Midbrain (tissue), 1 donor: ENCODE data around the gene SMIM30.
A peak's percentile ranks its signal among the peaks of the same experiment; 100 is the strongest.
"Not testable (repeated sequence)": the region's sequence is repeated elsewhere in the genome, so short reads cannot be mapped to it uniquely, and the experiment has no call there.

ENCODE experiments used
- DNase-seq: peaks from one replicate; lab custom pipeline; 2025; lab: John Stamatoyannopoulos, UW

Gene SMIM30

GRCh38 chr7:113118074-113118959 is at the start of gene SMIM30:
TSS of gene SMIM30 (minus strand) at chr7:113118554. CDS start at chr7:113117578, 976 bp downstream.
- peak; percentile 93 for DNase-seq

GRCh38 chr7:113166176-113166575 is 47.8 kb upstream of the SMIM30 start:
- DNase-seq = not testable (repeated sequence)

GRCh38 chr7:113161050-113161449 is 42.7 kb upstream of the SMIM30 start:
- no peak for DNase-seq

- no peak for DNase-seq
Measured at GRCh38 chr7:113159746-113160339, 41.5 kb upstream of the SMIM30 start.

- DNase-seq = no peak
Measured at GRCh38 chr7:113158756-113159155, 40.4 kb upstream of the SMIM30 start.

GRCh38 chr7:113154117-113154516 is 35.8 kb upstream of the SMIM30 start:
- no peak for DNase-seq

GRCh38 chr7:113144817-113145216 is 26.5 kb upstream of the SMIM30 start:
- no peak for DNase-seq

GRCh38 chr7:113143486-113144257 is 25.3 kb upstream of the SMIM30 start:
- DNase-seq = no peak

- no peak for DNase-seq
Measured at GRCh38 chr7:113142385-113143119, 24.2 kb upstream of the SMIM30 start.

- DNase-seq = no peak
Measured at GRCh38 chr7:113141803-113142202, 23.4 kb upstream of the SMIM30 start.

- no peak for DNase-seq
Measured at GRCh38 chr7:113140956-113141355, 22.6 kb upstream of the SMIM30 start.

- no peak for DNase-seq
Measured at GRCh38 chr7:113137241-113137640, 18.9 kb upstream of the SMIM30 start.

GRCh38 chr7:113134025-113134424 is 15.7 kb upstream of the SMIM30 start:
- DNase-seq = no peak

- DNase-seq = no peak
Measured at GRCh38 chr7:113131367-113131766, 13.0 kb upstream of the SMIM30 start.

- DNase-seq = no peak
Measured at GRCh38 chr7:113128031-113128430, 9.7 kb upstream of the SMIM30 start.

- DNase-seq = no peak
Measured at GRCh38 chr7:113125728-113126127, 7.4 kb upstream of the SMIM30 start.

GRCh38 chr7:113122744-113123143 is 4.4 kb upstream of the SMIM30 start:
- DNase-seq = no peak

GRCh38 chr7:113120647-113121046 is 2.3 kb upstream of the SMIM30 start:
- no peak for DNase-seq

- DNase-seq = no peak
Measured at GRCh38 chr7:113119429-113119828, 1.1 kb upstream of the SMIM30 start.

GRCh38 chr7:113117374-113117774 is 980 bp downstream of the SMIM30 start:
- DNase-seq = not testable (repeated sequence)

GRCh38 chr7:113113912-113114311 is 4.4 kb downstream of the SMIM30 start:
- DNase-seq = no peak

GRCh38 chr7:113109718-113110117 is 8.6 kb downstream of the SMIM30 start:
- no peak for DNase-seq
